Cardiac ventricle fibroblast (primary cell): Measurements from ENCODE around the gene SAG. TPM values are rescaled to one million over a fixed set of nuclear protein-coding genes. Genes with fewer than 3 reads are reported as not detected.

ENCODE experiments used
- total RNA-seq: library from RNA; depleted of rRNA; stranded (reverse); fragments of >200 nt; gene quantifications from 2 replicates; pipeline ENCODE4 v1.2.3, GENCODE V29; 2015

The SAG gene
- not detected in 2 replicates for total RNA-seq

GRCh38 chr2:233307565-233307964, at the start of gene SAG:
TSS of gene SAG (plus strand) at chr2:233307816. CDS start at chr2:233309190, 1,374 bp downstream.

GRCh38 chr2:233353769-233354499, 46.3 kb downstream of the SAG start, which contains the start of gene DGKD:
TSS of gene DGKD (plus strand) at chr2:233354494. CDS start at chr2:233354519, 25 bp downstream.

Other genes with a start within 250 kb of the SAG start
- 0.10 and 0.94 TPM in 2 replicates for gene INPP5D, start 247.5 kb upstream of the SAG start, total RNA-seq
- gene ATG16L1, start 56.1 kb upstream of the SAG start, total RNA-seq, result 12.9 and 16.0 TPM in 2 replicates
- 11.1 and 12.4 TPM in 2 replicates for gene DGKD, start 46.7 kb downstream of the SAG start, total RNA-seq